Measurements from ENCODE around the gene ASIC2. TPM values are rescaled to one million over a fixed set of nuclear protein-coding genes. Genes with fewer than 3 reads are reported as not detected.

Gene ASIC2
- total RNA-seq, 1 experiment from 2014 or later: 0.74 TPM

DNA sequence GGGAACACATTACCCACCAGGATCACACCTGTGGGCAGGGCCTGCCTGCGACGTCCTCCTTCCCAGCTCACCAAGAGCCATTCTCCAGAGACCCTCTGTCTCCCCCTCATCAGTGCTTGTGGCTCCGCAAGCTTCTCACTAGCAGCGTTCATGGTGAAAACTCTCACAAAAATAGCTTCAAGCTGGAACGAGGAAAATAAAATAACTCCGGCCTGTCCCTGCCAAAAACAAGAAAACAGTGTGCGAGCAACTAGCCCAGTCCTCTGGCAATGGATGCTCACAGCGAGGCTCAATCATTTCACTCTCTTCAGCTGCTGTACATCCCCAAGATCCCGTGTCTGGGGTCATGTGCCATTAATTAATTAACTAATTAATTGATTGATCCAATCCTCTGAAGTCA is 283.5 kb downstream of the ASIC2 start:
- Histone ChIP-seq H2BK20ac (ENCODE audit: low read depth, low read length, poor library complexity, severe bottlenecking) (no peak overlapping the region), H4K20me1 (ENCODE audit: control insufficient read depth, insufficient read depth, insufficient read length) (no peaks in the 10 kb centered on the region), H2AFZ (ENCODE audit: low read length) (no peak overlapping the region), H3K14ac (ENCODE audit: insufficient read depth, low read length) (no peak overlapping the region), H2BK15ac (ENCODE audit: low read depth, low read length) (no peak overlapping the region), H3K4me2 (ENCODE audit: insufficient read depth, insufficient read length, low read length) (no peak overlapping the region), H3K56ac (ENCODE audit: insufficient read length, low read depth, low read length) (no peak overlapping the region), H3K27ac (ENCODE audit: insufficient read length, low read depth, low read length) (no peak overlapping the region), H3K4ac (ENCODE audit: low read depth, low read length) (no peak overlapping the region), H4K8ac (replicated peaks; ENCODE audit: insufficient read length, low read depth, low read length) (no peak overlapping the region), H4K91ac (ENCODE audit: insufficient read length, low read depth, low read length) (no peak overlapping the region), H2BK120ac (ENCODE audit: low read depth, low read length, poor library complexity, severe bottlenecking) (no peak overlapping the region), H2BK5ac (ENCODE audit: insufficient read length, low read length) (no peak overlapping the region), H2AK5ac (ENCODE audit: insufficient read length, low read length) (no peak overlapping the region), H3K9ac (ENCODE audit: extremely low read depth, insufficient read length, low read length) (no peak overlapping the region), H3K4me1 (ENCODE audit: insufficient read depth, low read length) (no peaks in the 10 kb centered on the region), H3K23me2 (ENCODE audit: insufficient read length, low read depth, low read length, poor library complexity, severe bottlenecking) (no peaks in the 10 kb centered on the region), H3K79me2 (ENCODE audit: insufficient read depth, low read length) (no peaks in the 10 kb centered on the region), H4K5ac (ENCODE audit: insufficient read length, low read depth, low read length) (no peak overlapping the region), H2BK12ac (ENCODE audit: insufficient read length, low read depth, low read length) (no peak overlapping the region), H3K9me3 (ENCODE audit: control insufficient read depth, low read depth, low read length) (no peaks in the 10 kb centered on the region), H3K18ac (ENCODE audit: insufficient read length, low read depth, low read length) (no peak overlapping the region), H3K23ac (ENCODE audit: insufficient read length, low read depth, low read length) (no peak overlapping the region), H3K79me1 (ENCODE audit: insufficient read depth, low read depth, low read length, poor library complexity, severe bottlenecking) (no peaks in the 10 kb centered on the region), H3T11ph (ENCODE audit: low read length) (no peak overlapping the region), H3K27me3 (ENCODE audit: insufficient read depth, low read length) (no peaks in the 10 kb centered on the region)
- no CpG with 5 or more reads among the region's 9 CpGs for WGBS (ENCODE audit: extremely low coverage, insufficient read length, low lambda C conversion rate)
- H3K36me3 Mint-ChIP-seq (ENCODE audit: insufficient read depth in 1 of 3, low read depth in 3 of 3): no peaks in the 10 kb centered on the region
- H3K4me3 Mint-ChIP-seq: no peak overlapping the region
- no peaks in the 10 kb centered on the region; a peak in 1 of 5 replicates for H3K9me3 Mint-ChIP-seq
- TF ChIP-seq, protein P1, sequence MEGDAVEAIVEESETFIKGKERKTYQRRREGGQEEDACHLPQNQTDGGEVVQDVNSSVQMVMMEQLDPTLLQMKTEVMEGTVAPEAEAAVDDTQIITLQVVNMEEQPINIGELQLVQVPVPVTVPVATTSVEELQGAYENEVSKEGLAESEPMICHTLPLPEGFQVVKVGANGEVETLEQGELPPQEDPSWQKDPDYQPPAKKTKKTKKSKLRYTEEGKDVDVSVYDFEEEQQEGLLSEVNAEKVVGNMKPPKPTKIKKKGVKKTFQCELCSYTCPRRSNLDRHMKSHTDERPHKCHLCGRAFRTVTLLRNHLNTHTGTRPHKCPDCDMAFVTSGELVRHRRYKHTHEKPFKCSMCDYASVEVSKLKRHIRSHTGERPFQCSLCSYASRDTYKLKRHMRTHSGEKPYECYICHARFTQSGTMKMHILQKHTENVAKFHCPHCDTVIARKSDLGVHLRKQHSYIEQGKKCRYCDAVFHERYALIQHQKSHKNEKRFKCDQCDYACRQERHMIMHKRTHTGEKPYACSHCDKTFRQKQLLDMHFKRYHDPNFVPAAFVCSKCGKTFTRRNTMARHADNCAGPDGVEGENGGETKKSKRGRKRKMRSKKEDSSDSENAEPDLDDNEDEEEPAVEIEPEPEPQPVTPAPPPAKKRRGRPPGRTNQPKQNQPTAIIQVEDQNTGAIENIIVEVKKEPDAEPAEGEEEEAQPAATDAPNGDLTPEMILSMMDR (conservative IDR thresholded peaks at IDR 0.05): no peak
- H3K4me1 Mint-ChIP-seq: peaks cover 10 to 15% of the 10 kb centered on the region in 2 experiments
- no peak for DNase-seq
- no peak overlapping the region for H3K27ac Mint-ChIP-seq
- peaks cover 6% of the 10 kb centered on the region for H3K27me3 Mint-ChIP-seq (ENCODE audit: low read depth)

Data from H9 (cell line).